Measurements from ENCODE around the gene DNHD1. TPM values are rescaled to one million over a fixed set of nuclear protein-coding genes. Genes with fewer than 3 reads are reported as not detected.

The DNHD1 gene
- total and polyA plus RNA-seq, 2 experiments from 2014 or later: 3.6 to 9.6 TPM

GRCh38 chr11:6613496-6613895 is 116.4 kb downstream of the DNHD1 start (continued):
- no peak for TF ChIP-seq ZNF462 (CRISPR knock-in tag; IDR thresholded peaks at IDR 0.05)
- no peak for TF ChIP-seq ZNF331 (CRISPR knock-in tag; IDR thresholded peaks at IDR 0.05; ENCODE audit: low read depth)
- TF ChIP-seq CTCF (conservative IDR thresholded peaks at IDR 0.05; ENCODE audit: low read depth in 2 of 2): no peak
- TF ChIP-seq NANOG (IDR thresholded peaks at IDR 0.05; ENCODE audit: borderline replicate concordance): no peak
- no peak for TF ChIP-seq JUNB (IDR thresholded peaks at IDR 0.05; ENCODE audit: unreplicated experiment)
- no peak for TF ChIP-seq STAT1 (IDR thresholded peaks at IDR 0.05; ENCODE audit: unreplicated experiment)
- no peak for TF ChIP-seq REST (IDR thresholded peaks at IDR 0.05; ENCODE audit: unreplicated experiment)
- TF ChIP-seq ETS1 (IDR thresholded peaks at IDR 0.05): no peak
- no peak for TF ChIP-seq ZNF114 (CRISPR knock-in tag; IDR thresholded peaks at IDR 0.05)
